Measurements from ENCODE around the gene NOS1AP. TPM values are rescaled to one million over a fixed set of nuclear protein-coding genes. Genes with fewer than 3 reads are reported as not detected.

NOS1AP gene
- polyA plus RNA-seq (2012; ENCODE audit: missing spikeins) = not detected

- DNase-seq (ENCODE audit: insufficient read length) = peak; percentile 79
- peak; percentile 56 for FAIRE-seq
- TF ChIP-seq POLR2AphosphoS5 (IDR thresholded peaks at IDR 0.05; ENCODE audit: low read depth, low read length) (no peak), TAF1 (IDR thresholded peaks at IDR 0.05; ENCODE audit: borderline replicate concordance, low read depth, low read length) (no peak), POLR2A (IDR thresholded peaks at IDR 0.05; ENCODE audit: low read depth, low read length) (no peak)
Observed at GRCh38 chr1:162069334-162070093, at the start of gene NOS1AP. Gene NOS1AP (plus strand): TSS chr1:162069691. CDS start chr1:162070178, 487 bp downstream.

GRCh38 chr1:162020150-162020549 lies 49.3 kb upstream of the NOS1AP start:
- DNase-seq (ENCODE audit: insufficient read length) (no peak), FAIRE-seq (no peak)
- TF ChIP-seq TAF1 (IDR thresholded peaks at IDR 0.05; ENCODE audit: borderline replicate concordance, low read depth, low read length) (no peak), POLR2AphosphoS5 (IDR thresholded peaks at IDR 0.05; ENCODE audit: low read depth, low read length) (no peak), POLR2A (IDR thresholded peaks at IDR 0.05; ENCODE audit: low read depth, low read length) (no peak)

GRCh38 chr1:162021124-162021523 lies 48.4 kb upstream of the NOS1AP start:
- DNase-seq (ENCODE audit: insufficient read length) = no peak
- FAIRE-seq = no peak
- TF ChIP-seq TAF1 (IDR thresholded peaks at IDR 0.05; ENCODE audit: borderline replicate concordance, low read depth, low read length) (no peak), POLR2AphosphoS5 (IDR thresholded peaks at IDR 0.05; ENCODE audit: low read depth, low read length) (no peak), POLR2A (IDR thresholded peaks at IDR 0.05; ENCODE audit: low read depth, low read length) (no peak)

GRCh38 chr1:162022626-162023025 lies 46.9 kb upstream of the NOS1AP start:
- DNase-seq (ENCODE audit: insufficient read length) (no peak), FAIRE-seq (no peak)
- TF ChIP-seq POLR2A (IDR thresholded peaks at IDR 0.05; ENCODE audit: low read depth, low read length) = no peak
- TF ChIP-seq TAF1 (IDR thresholded peaks at IDR 0.05; ENCODE audit: borderline replicate concordance, low read depth, low read length) = no peak
- TF ChIP-seq POLR2AphosphoS5 (IDR thresholded peaks at IDR 0.05; ENCODE audit: low read depth, low read length) = no peak

GRCh38 chr1:162023181-162023546 lies 46.3 kb upstream of the NOS1AP start:
- DNase-seq (ENCODE audit: insufficient read length) (no peak), FAIRE-seq (no peak)
- TF ChIP-seq POLR2AphosphoS5 (IDR thresholded peaks at IDR 0.05; ENCODE audit: low read depth, low read length) (no peak), POLR2A (IDR thresholded peaks at IDR 0.05; ENCODE audit: low read depth, low read length) (no peak), TAF1 (IDR thresholded peaks at IDR 0.05; ENCODE audit: borderline replicate concordance, low read depth, low read length) (no peak)

GRCh38 chr1:162023547-162024501 lies 45.7 kb upstream of the NOS1AP start, which contains the start of gene OLFML2B:
Gene OLFML2B (minus strand): TSS chr1:162023869. CDS start chr1:162023430, 439 bp downstream.
- TF ChIP-seq TAF1 (IDR thresholded peaks at IDR 0.05; ENCODE audit: borderline replicate concordance, low read depth, low read length) (no peak), POLR2AphosphoS5 (IDR thresholded peaks at IDR 0.05; ENCODE audit: low read depth, low read length) (no peak), POLR2A (IDR thresholded peaks at IDR 0.05; ENCODE audit: low read depth, low read length) (no peak)
- DNase-seq (ENCODE audit: insufficient read length) (peak; percentile 56), FAIRE-seq (no peak)

- no peak for TF ChIP-seq POLR2AphosphoS5 (IDR thresholded peaks at IDR 0.05; ENCODE audit: low read depth, low read length)
- TF ChIP-seq TAF1 (IDR thresholded peaks at IDR 0.05; ENCODE audit: borderline replicate concordance, low read depth, low read length) = no peak
- no peak for TF ChIP-seq POLR2A (IDR thresholded peaks at IDR 0.05; ENCODE audit: low read depth, low read length)
- DNase-seq (ENCODE audit: insufficient read length) = no peak
- FAIRE-seq = no peak
Observed at GRCh38 chr1:162025541-162025940, 44.0 kb upstream of the NOS1AP start.

- DNase-seq (ENCODE audit: insufficient read length) = no peak
- FAIRE-seq = no peak
- TF ChIP-seq TAF1 (IDR thresholded peaks at IDR 0.05; ENCODE audit: borderline replicate concordance, low read depth, low read length) = no peak
- no peak for TF ChIP-seq POLR2AphosphoS5 (IDR thresholded peaks at IDR 0.05; ENCODE audit: low read depth, low read length)
- TF ChIP-seq POLR2A (IDR thresholded peaks at IDR 0.05; ENCODE audit: low read depth, low read length) = no peak
Observed at GRCh38 chr1:162026881-162027280, 42.6 kb upstream of the NOS1AP start.

- no peak for FAIRE-seq
- no peak for DNase-seq (ENCODE audit: insufficient read length)
- TF ChIP-seq TAF1 (IDR thresholded peaks at IDR 0.05; ENCODE audit: borderline replicate concordance, low read depth, low read length) (no peak), POLR2A (IDR thresholded peaks at IDR 0.05; ENCODE audit: low read depth, low read length) (no peak), POLR2AphosphoS5 (IDR thresholded peaks at IDR 0.05; ENCODE audit: low read depth, low read length) (no peak)
Observed at GRCh38 chr1:162028726-162029125, 40.8 kb upstream of the NOS1AP start.

- DNase-seq (ENCODE audit: insufficient read length) = no peak
- TF ChIP-seq POLR2AphosphoS5 (IDR thresholded peaks at IDR 0.05; ENCODE audit: low read depth, low read length) = no peak
- TF ChIP-seq POLR2A (IDR thresholded peaks at IDR 0.05; ENCODE audit: low read depth, low read length) = no peak
- TF ChIP-seq TAF1 (IDR thresholded peaks at IDR 0.05; ENCODE audit: borderline replicate concordance, low read depth, low read length) = no peak
- FAIRE-seq = no peak
Observed at GRCh38 chr1:162029157-162029556, 40.3 kb upstream of the NOS1AP start.

- no peak for FAIRE-seq
- TF ChIP-seq POLR2A (IDR thresholded peaks at IDR 0.05; ENCODE audit: low read depth, low read length) (no peak), POLR2AphosphoS5 (IDR thresholded peaks at IDR 0.05; ENCODE audit: low read depth, low read length) (no peak), TAF1 (IDR thresholded peaks at IDR 0.05; ENCODE audit: borderline replicate concordance, low read depth, low read length) (no peak)
Observed at GRCh38 chr1:162030759-162031280, 38.7 kb upstream of the NOS1AP start.

More at GRCh38 chr1:162030759-162031280, 38.7 kb upstream of the NOS1AP start:
- DNase-seq (ENCODE audit: insufficient read length) = no peak
